ENCODE data around the gene CAPZB.

The CAPZB gene

DNA sequence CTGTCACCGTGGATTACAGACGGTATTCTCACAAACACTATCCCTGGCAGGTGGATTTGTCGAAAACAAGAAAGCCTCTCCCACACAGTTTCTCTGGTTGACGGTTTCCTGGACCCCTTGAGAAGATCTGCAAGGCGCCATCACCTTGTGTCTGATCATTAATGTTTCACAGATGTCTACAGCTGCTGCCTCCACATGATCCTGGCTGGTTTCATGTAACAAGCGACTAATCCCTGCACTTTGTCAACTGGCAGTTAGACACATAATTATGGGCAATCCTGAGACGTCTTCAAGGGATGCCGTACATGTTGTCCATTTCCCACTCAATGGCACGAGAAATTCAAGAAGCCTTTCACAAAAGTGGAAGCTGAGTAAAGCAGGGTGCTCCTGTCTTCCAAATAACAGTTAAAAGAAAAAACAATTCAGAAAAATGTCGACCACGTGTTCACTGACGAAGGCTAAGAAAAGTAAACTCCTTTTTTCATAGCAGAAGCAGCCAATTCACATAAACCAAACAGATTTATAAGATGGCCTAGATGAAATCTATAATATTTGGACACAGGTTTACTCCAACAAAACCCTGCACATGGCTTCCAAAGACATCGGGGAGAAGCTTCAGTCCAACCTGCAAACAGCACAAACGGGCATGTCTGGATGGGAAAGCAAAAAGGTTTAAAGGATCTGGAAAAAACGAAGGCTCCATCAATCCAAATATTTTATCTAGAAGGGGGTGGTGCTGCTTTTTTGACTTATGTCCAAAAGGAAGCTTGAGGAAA, 52.2 kb downstream of the CAPZB start:
- DNase-seq, result no peak

DNA sequence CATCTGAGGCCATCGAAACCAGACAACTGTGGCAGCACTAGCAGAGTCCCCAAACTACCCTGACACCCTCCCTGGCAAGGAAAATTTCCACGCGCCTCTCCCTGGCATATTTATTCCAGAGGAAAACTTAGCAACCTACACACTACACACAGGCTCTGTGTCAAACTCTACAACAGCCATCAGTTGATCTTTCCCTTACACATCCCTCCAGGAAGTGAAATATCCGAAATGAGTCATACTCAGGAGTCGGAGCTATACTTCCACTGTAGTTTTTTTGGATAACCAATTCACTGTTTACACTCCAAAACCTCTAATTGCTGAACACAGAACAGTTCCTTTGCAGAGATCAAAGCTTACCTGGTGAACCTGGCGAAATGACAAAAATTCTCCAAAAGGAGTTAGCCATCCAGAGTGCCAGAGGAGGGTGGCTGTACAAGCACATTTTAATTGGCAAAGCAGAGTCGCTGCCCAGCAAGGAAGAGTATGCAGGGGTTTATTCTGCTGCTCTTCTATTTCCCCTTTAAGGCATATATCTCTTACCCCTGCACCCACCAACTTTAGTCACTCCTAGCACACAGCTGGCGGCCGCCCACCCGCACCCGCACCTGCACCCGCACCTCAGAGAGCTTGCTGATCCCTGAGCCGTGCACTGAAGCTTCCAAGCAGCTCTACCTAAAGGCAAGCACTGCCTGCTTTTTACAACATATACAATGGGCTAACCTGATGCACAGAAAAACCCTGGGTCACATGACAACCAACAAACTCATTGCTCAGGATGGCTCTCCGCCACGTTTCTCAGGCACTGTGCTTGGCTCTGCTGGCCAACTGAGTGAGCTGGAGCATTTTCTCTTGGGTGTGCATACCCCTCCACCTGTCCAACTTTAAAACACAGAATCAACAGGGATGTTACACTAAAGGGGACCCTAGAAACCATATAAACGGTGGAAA, 54.9 kb downstream of the CAPZB start:
- peak in 1 of 58 donors; percentile 16 for DNase-seq

DNA sequence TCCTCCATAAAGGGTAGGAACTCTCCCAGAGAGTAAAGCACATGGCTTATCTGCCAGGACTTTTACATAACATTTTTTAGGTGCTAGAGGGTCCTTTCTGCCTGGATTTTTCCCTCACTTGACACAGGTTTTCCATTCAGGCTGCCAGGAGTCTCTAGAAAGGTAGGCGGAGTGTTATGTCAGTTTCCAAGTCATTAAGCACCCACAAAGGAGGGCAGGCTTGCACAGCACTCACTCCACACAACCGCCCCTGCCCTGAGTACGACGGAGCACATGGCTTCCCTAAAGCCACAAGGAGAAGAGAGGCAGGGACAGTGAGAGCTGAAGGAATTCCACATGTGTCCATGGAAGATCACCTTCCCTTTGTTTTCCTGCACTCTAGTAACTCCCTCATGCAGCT, 55.7 kb downstream of the CAPZB start:
- peak in 2 of 58 donors; percentile 17 to 18 for DNase-seq

DNA sequence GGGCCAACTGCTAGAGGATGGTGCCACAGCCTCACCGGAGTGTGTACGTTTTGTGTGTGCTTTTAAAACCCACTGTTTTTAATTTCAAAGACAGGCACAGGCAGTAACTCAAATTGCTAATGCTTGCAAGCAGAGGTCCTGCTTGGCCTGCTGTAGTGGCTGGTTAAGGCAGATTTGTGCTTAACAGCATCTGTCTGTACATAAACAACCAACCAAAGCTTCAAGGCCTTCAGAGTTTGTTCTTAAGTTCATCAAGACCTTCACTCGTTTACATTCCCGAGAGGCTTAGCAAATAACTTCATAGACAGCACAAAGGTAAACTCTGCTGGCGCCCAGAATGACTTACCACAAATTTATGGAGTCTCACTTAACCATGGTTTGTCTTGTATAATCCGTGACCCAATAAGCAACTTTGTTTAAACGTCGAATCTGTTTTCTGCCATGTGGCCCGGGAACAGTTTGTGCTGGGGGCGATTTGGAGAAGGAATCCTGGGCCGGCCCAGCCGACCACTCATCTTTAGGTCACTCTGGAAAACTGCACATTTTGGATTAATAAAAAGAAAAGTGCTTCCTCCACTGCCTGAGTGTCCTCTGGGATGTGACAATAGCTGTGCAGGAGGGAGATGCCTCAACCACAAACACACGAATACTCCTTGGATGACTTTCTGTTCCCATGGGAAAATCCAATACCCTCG, 58.1 kb downstream of the CAPZB start:
- no peak for DNase-seq

DNA sequence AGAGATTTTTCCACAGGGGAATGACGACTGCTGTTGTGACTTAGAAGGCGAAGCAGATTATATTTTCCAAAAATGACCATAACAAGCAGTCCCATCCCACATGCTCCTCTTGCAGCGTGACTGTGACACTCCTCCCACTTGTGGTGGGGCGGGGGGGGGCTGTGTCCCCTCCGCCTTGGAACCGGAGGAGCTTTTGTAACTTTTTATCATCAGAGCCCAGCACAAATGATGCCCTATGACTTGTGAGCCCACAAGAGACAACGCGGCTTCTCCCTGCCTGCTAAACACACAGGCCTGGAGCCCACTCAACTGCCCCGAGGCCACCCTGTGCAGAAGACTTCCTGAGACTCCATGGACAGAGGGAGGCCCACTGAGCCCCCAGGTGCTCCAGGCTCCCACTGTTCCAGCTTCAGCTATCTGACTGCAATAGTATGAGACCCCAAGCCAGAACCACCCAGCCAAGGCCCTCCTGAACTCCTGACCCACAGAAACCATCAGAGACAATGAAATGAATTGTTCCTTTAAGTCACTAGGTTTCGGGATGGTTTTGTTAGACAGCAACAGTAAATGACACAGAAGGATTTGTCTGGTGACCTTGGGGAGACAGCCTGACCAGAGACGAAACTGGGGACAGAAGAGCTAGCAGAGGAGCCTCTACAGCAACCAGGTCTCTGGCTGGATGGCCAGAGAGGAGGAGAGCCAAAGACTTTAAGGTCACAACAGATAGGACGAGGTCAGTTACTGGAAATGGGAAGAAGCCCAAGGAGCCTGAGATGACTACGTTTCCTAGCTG, 58.8 kb downstream of the CAPZB start:
- DNase-seq, result no peak

DNA sequence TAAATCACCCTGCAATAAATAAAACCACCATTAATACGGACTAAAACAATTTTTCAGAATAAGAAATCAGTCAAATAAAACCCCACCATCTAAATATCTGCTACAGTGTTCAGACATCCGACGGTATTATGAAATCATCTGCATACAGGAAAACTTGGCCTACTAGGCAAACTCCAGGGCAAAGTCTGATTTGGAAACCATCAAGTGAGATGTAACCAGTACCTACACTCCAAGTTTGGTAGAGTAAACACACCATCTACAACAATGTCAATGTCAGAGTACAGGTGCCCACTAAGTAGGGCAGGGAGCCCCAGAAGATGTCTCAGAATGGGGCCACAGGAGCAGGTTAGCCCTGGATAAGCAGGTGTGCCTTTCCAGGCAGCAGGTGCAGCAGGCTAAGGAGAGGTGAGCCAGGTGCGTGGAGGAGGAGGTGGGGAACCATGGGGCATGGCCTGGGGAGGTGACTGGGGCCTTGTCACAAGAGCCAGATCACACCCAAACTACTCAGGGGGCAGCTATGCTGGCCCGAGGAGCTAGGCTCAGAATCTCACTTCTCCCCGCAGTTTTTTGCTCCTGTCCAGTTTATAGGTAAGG, 59.6 kb downstream of the CAPZB start:
- no peak for DNase-seq

DNA sequence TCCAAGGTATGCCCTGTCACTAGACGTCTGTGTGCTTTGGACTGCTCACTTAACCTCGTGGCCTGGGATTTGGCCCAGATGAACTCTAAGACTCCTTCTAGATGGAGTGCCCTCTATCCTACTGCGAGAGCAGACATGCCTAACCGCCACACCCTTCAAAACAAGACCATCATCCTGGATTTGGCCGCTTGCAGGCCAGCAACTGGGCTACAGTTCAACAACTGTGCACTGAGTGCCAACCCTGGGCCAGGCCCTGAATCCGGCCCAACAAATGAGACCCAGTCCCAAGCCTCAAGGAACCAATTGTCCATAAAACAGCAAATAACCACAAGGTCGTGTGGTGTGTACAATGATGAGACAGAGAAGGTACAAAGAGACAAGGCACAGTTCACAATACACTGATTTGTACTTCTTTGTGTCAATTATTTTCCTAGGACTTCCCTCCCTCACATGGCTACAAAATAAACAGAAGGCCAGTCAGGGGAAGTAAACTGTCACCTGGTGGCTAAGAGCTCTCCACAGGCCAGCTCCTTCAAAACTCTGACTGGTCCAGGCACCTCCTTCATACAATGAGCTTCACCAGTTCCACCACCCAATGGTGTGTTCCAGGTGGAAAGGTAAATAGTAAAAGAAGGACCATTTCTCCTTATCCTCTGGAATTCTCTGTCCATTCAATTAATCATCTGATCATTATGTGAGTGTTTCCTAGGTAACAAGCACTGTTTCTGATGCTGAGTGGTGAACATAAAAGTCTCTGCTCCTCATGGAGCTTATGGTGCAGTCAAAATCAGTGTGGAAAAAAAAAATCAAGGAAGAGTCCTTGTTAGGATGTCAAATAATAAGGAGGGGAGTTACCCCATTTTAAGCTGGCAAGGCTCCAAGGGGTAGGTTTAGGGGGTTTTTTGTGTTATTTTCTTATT, 60.4 kb downstream of the CAPZB start:
- DNase-seq, result peak in 27 of 58 donors; percentile 6 to 64 (median 35)

DNA sequence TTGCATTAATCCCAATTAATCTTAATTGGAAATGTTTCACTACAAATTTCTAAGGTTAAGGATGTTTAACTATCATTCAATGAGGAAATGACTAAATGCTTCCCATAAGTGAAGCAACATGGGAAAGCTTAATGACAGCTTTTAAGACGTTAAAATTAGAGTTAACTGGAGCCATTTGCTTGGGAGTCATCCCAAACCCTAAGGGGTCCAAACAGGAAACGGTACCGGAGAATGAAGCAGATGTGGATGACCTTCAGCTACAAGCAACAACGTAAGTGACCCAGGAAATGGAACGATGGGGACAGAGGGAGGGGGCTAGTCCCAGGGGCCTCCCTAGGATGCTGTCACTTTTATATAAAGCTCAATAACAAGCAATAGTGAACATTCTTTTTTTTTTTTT, 62.2 kb downstream of the CAPZB start:
- DNase-seq, result no peak

DNA sequence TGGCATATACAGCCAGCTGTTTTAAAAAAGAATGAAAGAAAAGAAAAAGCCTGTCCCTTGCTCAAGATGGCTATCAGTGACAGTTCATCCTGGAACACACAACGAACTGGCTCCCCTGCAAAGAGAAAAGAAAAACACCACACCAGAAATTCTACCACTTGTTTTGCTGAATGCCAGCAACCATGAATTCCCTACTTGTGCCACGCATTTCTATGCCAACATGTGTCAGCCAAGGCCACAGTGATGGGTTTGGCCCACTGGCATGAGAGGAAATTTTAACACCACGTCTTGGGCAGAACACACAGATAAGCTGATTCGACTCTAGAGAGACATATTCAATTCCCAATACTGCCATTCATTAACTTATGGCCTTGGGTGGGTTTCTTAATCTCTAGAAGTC, 64.0 kb downstream of the CAPZB start:
- DNase-seq, result no peak

DNA sequence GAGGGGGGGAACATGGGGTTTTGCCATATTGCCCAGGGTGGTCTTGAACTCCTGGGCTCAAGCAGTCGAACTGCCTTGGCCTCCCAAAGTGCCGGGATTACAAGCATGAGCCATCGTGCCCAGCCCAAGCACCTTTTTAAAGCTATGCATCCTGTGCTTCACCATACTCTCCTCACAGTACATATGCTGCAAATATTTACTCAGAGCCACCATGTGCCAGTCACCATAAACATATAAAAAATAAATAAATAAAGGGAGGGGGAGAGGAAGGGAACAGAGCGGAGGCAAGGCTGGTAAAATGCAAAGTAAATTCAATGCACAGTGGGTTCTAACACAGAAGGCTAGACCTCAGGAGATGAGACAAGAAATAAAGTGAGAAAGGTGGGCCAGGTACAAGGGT, 64.7 kb downstream of the CAPZB start:
- no peak for DNase-seq

DNA sequence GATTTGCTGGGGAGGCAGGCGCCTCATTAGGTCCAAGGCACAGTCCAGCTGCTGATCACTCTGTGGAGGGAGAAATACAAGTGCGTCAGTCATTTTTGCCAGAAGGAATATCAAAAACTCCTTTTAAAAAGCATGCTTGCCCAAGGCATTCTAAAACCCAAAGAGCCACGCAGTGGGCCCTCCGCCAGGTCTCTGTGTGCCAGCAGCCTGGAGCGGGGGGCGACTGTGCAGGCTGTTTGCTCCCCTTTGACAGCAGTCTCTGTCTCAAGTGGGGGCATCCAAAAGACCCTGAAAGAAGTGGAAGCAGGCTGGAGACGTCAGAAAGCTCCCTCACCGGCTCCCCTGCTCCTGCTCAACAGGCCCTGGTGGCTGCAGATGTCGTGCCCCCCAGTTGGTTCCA, 65.6 kb downstream of the CAPZB start:
- DNase-seq, result no peak

DNA sequence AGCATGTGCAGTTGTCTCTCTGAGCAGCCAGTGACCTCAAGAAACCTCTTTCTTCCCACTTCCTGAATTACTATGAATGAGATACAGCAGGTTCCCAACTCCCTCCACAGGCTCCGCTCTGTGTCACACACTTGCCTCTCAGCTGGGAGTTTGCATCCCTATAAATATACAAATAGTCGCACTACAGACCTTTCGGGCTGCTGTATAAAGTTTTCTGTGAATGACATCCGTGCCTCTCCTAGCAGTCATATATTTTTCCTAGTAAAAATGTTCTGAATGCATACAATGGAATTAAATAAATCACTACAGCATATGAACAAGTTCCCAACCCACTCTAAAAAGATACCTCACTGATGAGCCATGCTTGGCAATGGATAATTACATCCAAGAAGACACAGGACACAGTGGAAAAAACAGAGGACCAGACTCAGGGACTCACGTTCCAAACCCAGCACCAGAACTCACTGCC, 66.8 kb downstream of the CAPZB start:
- no peak for DNase-seq

DNA sequence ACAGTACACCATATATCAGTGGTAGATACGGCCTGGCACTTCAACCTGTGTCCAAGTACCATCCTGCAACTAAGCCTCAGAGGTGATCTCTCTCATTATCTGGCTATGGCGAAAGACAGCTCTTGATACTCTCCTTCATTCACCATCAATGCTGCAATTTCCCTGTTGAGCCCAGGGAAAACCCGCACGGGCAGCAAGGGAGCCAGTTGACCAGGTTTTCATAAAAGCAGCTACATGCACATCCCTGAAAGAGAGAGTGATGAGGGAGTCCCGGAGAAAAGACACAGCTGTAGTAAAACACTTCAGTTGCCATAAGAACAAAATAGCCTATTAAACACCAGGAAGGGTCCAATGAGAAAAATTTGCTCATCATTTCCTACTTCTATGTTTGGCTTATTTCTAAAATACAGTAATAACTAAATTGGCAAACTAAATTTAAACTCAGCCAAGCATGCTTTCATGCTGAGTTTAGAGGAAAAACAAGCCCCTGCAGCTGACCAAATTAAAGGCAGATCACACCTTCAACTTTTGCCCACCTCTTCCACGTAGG, 68.3 kb downstream of the CAPZB start:
- no peak for DNase-seq

DNA sequence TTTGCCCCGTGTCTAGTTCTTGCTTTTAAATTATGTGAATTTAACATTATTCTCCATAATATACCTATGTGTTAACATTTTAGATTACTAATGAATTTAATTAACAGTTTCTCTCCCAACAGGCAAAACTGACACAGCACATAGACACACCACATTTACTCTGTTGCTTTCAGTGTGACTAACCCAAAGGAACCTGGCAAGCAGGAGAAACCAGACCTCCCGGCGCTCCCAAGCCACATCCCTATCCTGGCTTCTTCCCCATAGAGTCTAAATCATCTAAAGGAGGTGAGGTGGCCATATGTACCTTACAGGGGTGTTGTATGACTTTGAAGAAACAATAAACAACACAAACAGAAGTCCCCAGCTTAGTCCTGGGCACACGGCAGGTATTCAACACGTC, 69.2 kb downstream of the CAPZB start:
- no peak for DNase-seq

DNA sequence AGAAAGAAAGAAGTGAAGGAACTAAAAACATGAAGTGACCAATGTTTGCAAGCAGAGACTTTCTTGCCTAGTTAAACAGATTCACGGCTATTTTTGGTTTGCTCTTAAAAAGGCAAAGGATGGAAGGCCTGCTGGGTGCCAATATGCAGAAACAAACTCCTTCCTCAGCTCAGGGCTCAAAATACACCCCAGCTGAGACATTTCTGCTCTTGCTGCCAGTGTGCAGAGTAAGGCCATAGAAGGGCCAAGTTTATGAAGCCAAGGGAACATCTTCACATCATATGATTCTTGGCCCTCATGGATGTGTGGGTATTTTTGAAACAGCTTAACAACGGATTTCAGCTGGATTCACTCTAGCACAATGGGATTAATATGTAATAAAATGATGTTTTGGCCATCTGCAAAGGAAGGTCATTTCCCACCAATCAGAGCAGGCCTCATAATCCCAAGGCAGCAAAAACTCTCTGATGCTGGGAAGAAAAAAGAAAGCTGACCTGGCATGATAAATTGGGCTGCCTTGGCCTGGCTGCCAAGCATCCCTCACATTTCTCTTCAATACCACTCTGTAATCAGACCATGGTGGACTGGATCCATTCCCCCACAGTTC, 70.7 kb downstream of the CAPZB start:
- peak in 21 of 58 donors; percentile 11 to 79 (median 25) for DNase-seq

DNA sequence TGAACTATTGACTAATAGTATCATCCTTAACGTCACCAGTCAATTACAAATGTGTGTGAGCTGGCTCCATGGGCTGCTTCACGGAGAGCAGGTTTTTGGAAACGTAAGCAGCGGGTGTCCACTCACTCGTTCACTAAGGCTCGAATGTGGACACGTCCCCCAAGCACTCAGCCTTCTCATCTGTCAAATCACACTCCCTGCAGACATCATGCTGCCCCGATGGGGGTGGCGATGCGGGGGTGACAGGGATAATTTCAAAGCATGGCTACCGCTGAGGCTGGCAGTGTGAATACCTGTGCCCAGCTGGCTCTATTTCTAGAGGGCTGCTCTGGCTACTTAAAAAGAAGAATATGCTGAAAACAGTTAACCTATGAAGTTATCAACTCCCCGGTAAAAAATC, 71.3 kb downstream of the CAPZB start:
- no peak for DNase-seq

DNA sequence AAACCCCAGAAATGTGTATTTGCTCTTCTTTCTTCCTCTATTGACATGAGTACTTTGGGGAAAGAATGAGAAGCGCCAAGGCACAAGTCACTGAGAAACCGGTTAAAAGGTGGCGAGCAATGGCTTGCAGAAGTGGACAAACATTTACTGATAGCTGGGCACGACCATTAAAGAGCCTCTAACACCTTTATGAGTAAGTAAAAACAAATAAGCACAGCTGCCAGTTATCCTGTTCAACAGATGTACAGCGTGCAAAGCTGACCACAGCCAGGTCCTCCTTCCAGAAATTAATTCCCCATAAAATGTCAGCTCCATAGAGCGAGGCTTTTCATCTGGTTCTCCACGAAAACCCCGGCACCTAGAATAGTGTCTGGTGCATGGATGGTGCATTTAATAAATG, 72.7 kb downstream of the CAPZB start:
- DNase-seq, result no peak

DNA sequence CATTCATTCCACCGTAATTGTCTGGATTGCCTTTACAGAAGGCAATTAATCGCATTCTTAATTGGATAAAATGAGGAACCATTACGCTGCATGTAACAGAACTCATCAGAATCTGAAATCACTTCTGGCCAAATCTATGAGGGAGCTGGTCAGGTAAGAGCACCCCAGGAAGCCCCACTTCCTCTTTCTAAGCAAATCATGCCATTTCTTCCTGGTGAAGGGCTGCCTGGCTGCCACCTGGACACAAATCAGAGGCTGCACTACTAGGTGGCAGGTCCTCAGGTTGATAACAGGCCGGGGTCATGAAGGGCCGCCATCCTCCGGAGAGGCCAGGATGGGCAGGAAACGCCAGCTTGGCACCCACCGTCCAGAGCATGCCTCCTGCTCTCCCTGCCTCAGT, 73.7 kb downstream of the CAPZB start:
- DNase-seq, result no peak

DNA sequence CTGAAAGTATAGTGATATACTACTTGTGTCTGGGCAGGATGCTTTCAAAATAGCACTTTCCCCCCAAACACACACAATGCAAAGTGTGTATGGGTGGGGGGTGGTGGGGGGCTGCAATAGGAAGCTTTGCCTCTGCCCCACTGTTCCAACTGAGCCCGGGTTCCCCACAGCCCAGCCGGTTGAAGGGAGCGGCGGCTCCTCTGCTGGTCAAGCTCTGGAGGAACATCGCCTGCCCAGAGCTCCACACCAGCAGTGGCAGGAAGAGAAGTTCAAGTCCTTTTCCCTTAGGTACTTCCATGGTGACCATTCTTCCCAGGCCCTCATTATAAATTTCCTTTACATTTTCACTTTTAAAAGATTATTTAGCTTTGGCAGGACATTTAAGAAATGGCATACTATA, 74.9 kb downstream of the CAPZB start:
- DNase-seq, result no peak

All from anterior cingulate cortex (tissue), 58 donors.